ENCODE results near the gene MDK. TPM values are rescaled to one million over a fixed set of nuclear protein-coding genes. Genes with fewer than 3 reads are reported as not detected.

MDK gene
- total RNA-seq, 2 experiments from 2014 or later: 1.6 to 5.0 TPM

GRCh38 chr11:46391186-46391577 lies 9.7 kb downstream of the MDK start:
- Mint-ChIP-seq H3K4me3 (no peak overlapping the region), H3K36me3 (no peaks in the 10 kb centered on the region), H3K4me1 (peaks cover 38% of the 10 kb centered on the region), H3K9me3 (ENCODE audit: low read depth) (no peaks in the 10 kb centered on the region), H3K27ac (no peak overlapping the region), H3K27me3 (peaks cover 61% of the 10 kb centered on the region)
- ATAC-seq (no peak), DNase-seq (no peak)
- CTCF ChIA-PET: interaction anchor here (1.3 to 6.7 kb wide), 6 partner anchors 8 to 226 kb away, joined by 4 to 35 read pairs (median 6); partner anchors contain the start of genes ATG13 and HARBI1

GRCh38 chr11:46391578-46392420 lies 10.3 kb downstream of the MDK start, which contains the start of gene CHRM4:
Gene CHRM4 (minus strand): TSS chr11:46391776. CDS start chr11:46386557, 5,219 bp downstream.
- Mint-ChIP-seq H3K27ac (no peak within 1 kb of the TSS), H3K9me3 (ENCODE audit: low read depth) (no peaks in the 10 kb centered on the region), H3K27me3 (peaks cover 55% of the 10 kb centered on the region), H3K36me3 (no peaks in the 10 kb centered on the region), H3K4me1 (peaks cover 37% of the 10 kb centered on the region), H3K4me3 (peak within 1 kb of the TSS; percentile 51)
- CTCF ChIA-PET: interaction anchor here (0.9 to 6.7 kb wide), 18 partner anchors 9 to 226 kb away, joined by 3 to 35 read pairs (median 4); partner anchors contain the start of genes ATG13 and HARBI1
- ATAC-seq: peak; percentile 7
- no peak for DNase-seq

GRCh38 chr11:46392421-46393230 lies 11.2 kb downstream of the MDK start:
- ATAC-seq (peak; percentile 84), DNase-seq (peak; percentile 85)
- Mint-ChIP-seq H3K4me1 (peaks cover 32% of the 10 kb centered on the region), H3K4me3 (peak overlapping the region; percentile 51), H3K9me3 (ENCODE audit: low read depth) (no peaks in the 10 kb centered on the region), H3K27me3 (peaks cover 46% of the 10 kb centered on the region), H3K36me3 (no peaks in the 10 kb centered on the region), H3K27ac (no peak overlapping the region)
- CTCF ChIA-PET: interaction anchor here (0.6 to 6.7 kb wide), 20 partner anchors 9 to 225 kb away, joined by 3 to 35 read pairs (median 4); partner anchors contain the start of genes ATG13 and HARBI1

- no peak for DNase-seq
- H3K4me3 Mint-ChIP-seq: peak overlapping the region; percentile 51
- CTCF ChIA-PET: interaction anchor here (0.6 to 6.7 kb wide), 9 partner anchors 10 to 224 kb away, joined by 3 to 35 read pairs (median 6); partner anchors contain the start of genes ATG13 and HARBI1
Observed at GRCh38 chr11:46393231-46393616, 11.8 kb downstream of the MDK start.

GRCh38 chr11:46393759-46394158 lies 12.3 kb downstream of the MDK start:
- Mint-ChIP-seq H3K27ac (no peak overlapping the region), H3K4me3 (no peak overlapping the region), H3K9me3 (ENCODE audit: low read depth) (no peaks in the 10 kb centered on the region), H3K36me3 (no peaks in the 10 kb centered on the region), H3K4me1 (peaks cover 26% of the 10 kb centered on the region), H3K27me3 (peaks cover 36% of the 10 kb centered on the region)
- ATAC-seq (no peak), DNase-seq (no peak)
- CTCF ChIA-PET: no interaction called here

More at GRCh38 chr11:46393231-46393616, 11.8 kb downstream of the MDK start:
- Mint-ChIP-seq H3K27ac (no peak overlapping the region), H3K9me3 (ENCODE audit: low read depth) (no peaks in the 10 kb centered on the region), H3K4me1 (peaks cover 28% of the 10 kb centered on the region), H3K27me3 (peaks cover 41% of the 10 kb centered on the region), H3K36me3 (no peaks in the 10 kb centered on the region)
- ATAC-seq: no peak

- Mint-ChIP-seq H3K9me3 (ENCODE audit: low read depth) (no peaks in the 10 kb centered on the region), H3K36me3 (no peaks in the 10 kb centered on the region), H3K27ac (no peak overlapping the region), H3K4me1 (peaks cover 10% of the 10 kb centered on the region), H3K27me3 (peaks cover 12% of the 10 kb centered on the region), H3K4me3 (no peak overlapping the region)
- no peak for DNase-seq
- no peak for ATAC-seq
- CTCF ChIA-PET: no interaction called here
Observed at GRCh38 chr11:46397526-46397925, 16.1 kb downstream of the MDK start.

GRCh38 chr11:46402957-46403902 lies 21.8 kb downstream of the MDK start:
- Mint-ChIP-seq H3K9me3 (ENCODE audit: low read depth) (no peaks in the 10 kb centered on the region), H3K27me3 (no peaks in the 10 kb centered on the region), H3K36me3 (peaks cover 9% of the 10 kb centered on the region), H3K4me3 (no peak overlapping the region), H3K27ac (no peak overlapping the region), H3K4me1 (no peaks in the 10 kb centered on the region)
- CTCF ChIA-PET: interaction anchor here (1.0 kb wide), 1 partner anchor 14 kb away, joined by 3 read pairs; no protein-coding TSS in a partner anchor
- ATAC-seq (no peak), DNase-seq (no peak)

GRCh38 chr11:46404476-46405017 lies 23.1 kb downstream of the MDK start:
- H3K27me3 Mint-ChIP-seq: no peaks in the 10 kb centered on the region
- peaks cover 9% of the 10 kb centered on the region for H3K36me3 Mint-ChIP-seq
- no peak overlapping the region for H3K4me3 Mint-ChIP-seq
- no peaks in the 10 kb centered on the region for H3K9me3 Mint-ChIP-seq (ENCODE audit: low read depth)
- H3K4me1 Mint-ChIP-seq: no peaks in the 10 kb centered on the region
- CTCF ChIA-PET: no interaction called here
- DNase-seq (no peak), ATAC-seq (no peak)
- H3K27ac Mint-ChIP-seq: no peak overlapping the region

- ATAC-seq: no peak
- CTCF ChIA-PET: interaction anchor here (1.0 kb wide), 1 partner anchor 18 kb away, joined by 3 read pairs; no protein-coding TSS in a partner anchor
- Mint-ChIP-seq H3K4me3 (no peak overlapping the region), H3K9me3 (ENCODE audit: low read depth) (no peaks in the 10 kb centered on the region), H3K36me3 (peaks cover 9% of the 10 kb centered on the region), H3K4me1 (no peaks in the 10 kb centered on the region), H3K27me3 (no peaks in the 10 kb centered on the region), H3K27ac (no peak overlapping the region)
- DNase-seq: no peak
Observed at GRCh38 chr11:46407635-46408034, 26.2 kb downstream of the MDK start.

GRCh38 chr11:46408407-46408986 lies 27.0 kb downstream of the MDK start:
- no peaks in the 10 kb centered on the region for H3K9me3 Mint-ChIP-seq (ENCODE audit: low read depth)
- H3K4me3 Mint-ChIP-seq: no peak overlapping the region
- CTCF ChIA-PET: interaction anchor here (1.0 to 2.0 kb wide), 2 partner anchors 19 to 20 kb away, joined by 3 to 6 read pairs; no protein-coding TSS in a partner anchor
- H3K27me3 Mint-ChIP-seq: no peaks in the 10 kb centered on the region
- no peak for ATAC-seq
- no peaks in the 10 kb centered on the region for H3K4me1 Mint-ChIP-seq
- H3K36me3 Mint-ChIP-seq: peaks cover 9% of the 10 kb centered on the region
- peak overlapping the region; percentile 54 for H3K27ac Mint-ChIP-seq
- DNase-seq: no peak

- H3K9me3 Mint-ChIP-seq (ENCODE audit: low read depth): no peaks in the 10 kb centered on the region
- DNase-seq: no peak
- H3K27me3 Mint-ChIP-seq: no peaks in the 10 kb centered on the region
- ATAC-seq: no peak
- H3K4me1 Mint-ChIP-seq: peaks cover 3% of the 10 kb centered on the region
- CTCF ChIA-PET: interaction anchor here (1.8 to 2.0 kb wide), 2 partner anchors 9 to 22 kb away, joined by 4 to 6 read pairs; no protein-coding TSS in a partner anchor
- H3K27ac Mint-ChIP-seq: no peak overlapping the region
- no peak overlapping the region for H3K4me3 Mint-ChIP-seq
- H3K36me3 Mint-ChIP-seq: peaks cover 14% of the 10 kb centered on the region
Observed at GRCh38 chr11:46410021-46410420, 28.6 kb downstream of the MDK start.

All from activated CD8-positive, alpha-beta memory T cell treated with anti-CD3 and anti-CD28 coated beads, Interleukin-2, amount 10 ng/mL, durations not matched to agents 7 days and 5 days (primary cell).